HEK293 (cell line): Measurements from ENCODE around the gene C7orf33.
A peak's percentile ranks its signal among the peaks of the same experiment; 100 is the strongest.

Experiments used
- CTCF ChIA-PET: fragments of 350-600 bp; formaldehyde crosslinking; extraction: SDS; loops from one replicate; lab custom pipeline; 2021; ENCODE audit warnings: antibody characterized with exemption; lab: Yijun Ruan, JAX
- POLR2A ChIA-PET: fragments of 300-600 bp; formaldehyde crosslinking; extraction: SDS; loops from one replicate; lab custom pipeline; 2020; ENCODE audit warnings: antibody characterized with exemption, inconsistent platforms; lab: Yijun Ruan, JAX
- H3K27ac ChIP-seq: fragments of 200-500 bp; sonication (Bioruptor generic); 2 replicates; pipeline ENCODE4 v1.5.1; 2014; ENCODE audit warnings: low read depth, low read length, control low read depth, inconsistent platforms; ENCODE audit errors: extremely low read depth
- H3K36me3 ChIP-seq, 2 experiments: fragments of 200-500 bp in 1 of 2; sonication (Bioruptor generic) in 1 of 2; 1 replicate in 1 of 2; 2 replicates in 1 of 2; pipeline ENCODE4 v1.5.1; 2014 to 2017; ENCODE audit warnings: inconsistent platforms in 2 of 2, low read length in 2 of 2; ENCODE audit not compliant: control insufficient read depth in 2 of 2, insufficient read depth in 1 of 2
- H3K4me1 ChIP-seq: fragments of 200-500 bp; sonication (Bioruptor generic); 2 replicates; pipeline ENCODE4 v1.5.1; 2014; ENCODE audit warnings: mild to moderate bottlenecking, low read length, inconsistent platforms; ENCODE audit not compliant: control insufficient read depth, insufficient read depth
- H3K4me3 ChIP-seq: 2 replicates; pipeline ENCODE4 v1.5.1; 2011; ENCODE audit warnings: low read depth, mild to moderate bottlenecking, control low read depth, low read length, moderate library complexity
- H3K9me3 ChIP-seq: fragments of 200-500 bp; sonication (Bioruptor generic); 2 replicates; pipeline ENCODE4 v1.5.1; 2014; ENCODE audit warnings: low read depth, low read length, inconsistent platforms; ENCODE audit not compliant: control insufficient read depth, insufficient read depth
- GLI2 ChIP-seq: fragments of 450-650 bp; formaldehyde crosslinking; IDR thresholded peaks from 2 replicates; pipeline ENCODE4; 2017; ENCODE audit warnings: missing biosample characterization, missing genetic modification characterization, low read depth, borderline replicate concordance
- GLIS2 ChIP-seq: fragments of 450-650 bp; formaldehyde crosslinking; IDR thresholded peaks from 2 replicates; pipeline ENCODE4 v1.5.1; 2016; ENCODE audit warnings: missing biosample characterization, missing genetic modification characterization
- KLF1 ChIP-seq: fragments of 450-650 bp; formaldehyde crosslinking; IDR thresholded peaks from 2 replicates; pipeline ENCODE4 v1.5.1; 2016; ENCODE audit warnings: missing biosample characterization, missing genetic modification characterization
- OSR2 ChIP-seq: fragments of 450-650 bp; formaldehyde crosslinking; IDR thresholded peaks from 2 replicates; pipeline ENCODE4 v1.5.1; 2016; ENCODE audit warnings: missing biosample characterization, missing genetic modification characterization
- OVOL3 ChIP-seq: fragments of 450-650 bp; formaldehyde crosslinking; IDR thresholded peaks from 2 replicates; pipeline ENCODE4 v1.5.1; 2016; ENCODE audit warnings: missing biosample characterization, missing genetic modification characterization
- SP3 ChIP-seq: fragments of 450-650 bp; formaldehyde crosslinking; IDR thresholded peaks from 2 replicates; pipeline ENCODE4 v1.5.1; 2016; ENCODE audit warnings: missing biosample characterization, missing genetic modification characterization
- ZBTB44 ChIP-seq: fragments of 450-650 bp; IDR thresholded peaks from 2 replicates; pipeline ENCODE4 v1.5.1; 2018; ENCODE audit warnings: missing biosample characterization, mild to moderate bottlenecking, missing genetic modification characterization
- ZNF112 ChIP-seq: fragments of 450-650 bp; formaldehyde crosslinking; IDR thresholded peaks from 2 replicates; pipeline ENCODE4 v1.5.0; 2017; ENCODE audit warnings: missing biosample characterization, missing genetic modification characterization
- ZNF223 ChIP-seq: fragments of 450-650 bp; formaldehyde crosslinking; IDR thresholded peaks from 2 replicates; pipeline ENCODE4 v1.5.1; 2016; ENCODE audit warnings: missing biosample characterization, missing genetic modification characterization
- ZNF324 ChIP-seq: fragments of 450-650 bp; formaldehyde crosslinking; IDR thresholded peaks from 2 replicates; pipeline ENCODE4 v1.5.1; 2016; ENCODE audit warnings: missing biosample characterization, missing genetic modification characterization
- ZNF341 ChIP-seq: fragments of 450-650 bp; formaldehyde crosslinking; IDR thresholded peaks from 2 replicates; pipeline ENCODE4; 2016; ENCODE audit warnings: low read depth, missing biosample characterization, missing genetic modification characterization
- ZNF366 ChIP-seq: fragments of 450-650 bp; formaldehyde crosslinking; conservative IDR thresholded peaks from 2 replicates; pipeline ENCODE4 v1.5.1; 2016; ENCODE audit warnings: missing biosample characterization, missing genetic modification characterization
- ZNF521 ChIP-seq: fragments of 450-650 bp; formaldehyde crosslinking; IDR thresholded peaks from 2 replicates; pipeline ENCODE4 v1.5.1; 2017; ENCODE audit warnings: missing biosample characterization, mild to moderate bottlenecking, missing genetic modification characterization
- ZNF548 ChIP-seq: fragments of 450-650 bp; formaldehyde crosslinking; IDR thresholded peaks from 2 replicates; pipeline ENCODE4 v1.5.1; 2016; ENCODE audit warnings: missing biosample characterization, missing genetic modification characterization
- ZNF626 ChIP-seq: fragments of 450-650 bp; sonication (Bioruptor Pico); formaldehyde crosslinking; IDR thresholded peaks from 2 replicates; pipeline ENCODE4 v1.5.1; 2018; ENCODE audit warnings: missing biosample characterization, missing genetic modification characterization, inconsistent platforms
- ZNF658 ChIP-seq: fragments of 450-650 bp; formaldehyde crosslinking; IDR thresholded peaks from 2 replicates; pipeline ENCODE4; 2016; ENCODE audit warnings: missing biosample characterization, missing genetic modification characterization
- ZNF660 ChIP-seq: fragments of 450-650 bp; IDR thresholded peaks from 2 replicates; pipeline ENCODE4 v1.5.1; 2018; ENCODE audit warnings: missing biosample characterization, mild to moderate bottlenecking, missing genetic modification characterization
- ZNF768 ChIP-seq: fragments of 450-650 bp; formaldehyde crosslinking; IDR thresholded peaks from 2 replicates; pipeline ENCODE4 v1.5.1; 2018; ENCODE audit warnings: missing biosample characterization, mild to moderate bottlenecking, missing genetic modification characterization
- ZNF791 ChIP-seq: fragments of 450-650 bp; formaldehyde crosslinking; IDR thresholded peaks from 2 replicates; pipeline ENCODE4 v1.5.1; 2016; ENCODE audit warnings: missing biosample characterization, missing genetic modification characterization
- ZNF837 ChIP-seq: fragments of 450-650 bp; formaldehyde crosslinking; IDR thresholded peaks from 2 replicates; pipeline ENCODE4 v1.5.1; 2016; ENCODE audit warnings: missing biosample characterization, missing genetic modification characterization

C7orf33 gene, protein sequence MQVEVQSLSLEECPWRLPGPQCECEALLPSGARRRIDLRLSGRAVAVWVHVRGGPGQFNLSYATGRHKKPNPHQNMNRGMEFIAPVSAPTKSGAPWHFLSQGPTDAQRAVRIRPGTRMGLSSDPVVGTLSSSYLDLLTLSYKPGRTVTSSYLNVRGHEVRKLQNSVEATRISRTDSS

GRCh38 chr7:148590471-148590870, at the start of gene C7orf33:
C7orf33 (plus strand) TSS chr7:148590766; CDS start chr7:148590926, 160 bp downstream.
- no peaks in the 10 kb centered on the region for H3K9me3 ChIP-seq
- no peaks in the 10 kb centered on the region for H3K4me1 ChIP-seq
- no peaks in the 10 kb centered on the region for H3K36me3 ChIP-seq
- no peak within 1 kb of the TSS for H3K4me3 ChIP-seq
- POLR2A ChIA-PET = no interaction called here
- H3K27ac ChIP-seq = no peak within 1 kb of the TSS
- CTCF ChIA-PET = interaction anchor here (0.8 kb wide), 1 partner anchor 417 kb away, joined by 6 read pairs; no protein-coding TSS in a partner anchor
- TF ChIP-seq ZNF660 (no peak), ZNF521 (tag by site-specific recombination) (no peak), OSR2 (tag by site-specific recombination) (no peak), KLF1 (tag by site-specific recombination) (no peak), ZNF837 (no peak), ZNF626 (no peak), OVOL3 (tag by site-specific recombination) (no peak)

- H3K27ac ChIP-seq = no peak overlapping the region
- ChIA-PET CTCF (interaction anchor here (0.6 to 0.8 kb wide), 4 partner anchors 14 to 1706 kb away, joined by 3 to 4 read pairs (median 4); no protein-coding TSS in a partner anchor), POLR2A (no interaction called here)
These were observed 48.6 kb upstream of the C7orf33 start for GRCh38 chr7:148541891-148542504.

GRCh38 chr7:148543302-148543701, 47.3 kb upstream of the C7orf33 start:
- POLR2A ChIA-PET = no interaction called here
- no peaks in the 10 kb centered on the region for H3K36me3 ChIP-seq
- CTCF ChIA-PET = no interaction called here
- TF ChIP-seq ZNF341 (tag by site-specific recombination) = no peak
- no peak for TF ChIP-seq ZNF223 (tag by site-specific recombination)
- no peak for TF ChIP-seq ZNF324 (tag by site-specific recombination)
- TF ChIP-seq ZNF112 (tag by site-specific recombination) = no peak
- TF ChIP-seq ZNF791 (tag by site-specific recombination) = no peak
- no peak for TF ChIP-seq SP3 (tag by site-specific recombination)
- TF ChIP-seq ZBTB44 (tag by site-specific recombination) = no peak
- no peak for TF ChIP-seq ZNF658 (tag by site-specific recombination)
- no peak for TF ChIP-seq GLI2 (tag by site-specific recombination)
- no peak for TF ChIP-seq ZNF548 (tag by site-specific recombination)
- no peak overlapping the region for H3K27ac ChIP-seq
- H3K4me3 ChIP-seq = no peak overlapping the region
- no peaks in the 10 kb centered on the region for H3K4me1 ChIP-seq
- no peaks in the 10 kb centered on the region for H3K9me3 ChIP-seq

More at GRCh38 chr7:148541891-148542504, 48.6 kb upstream of the C7orf33 start:
- Histone ChIP-seq H3K36me3 (no peaks in the 10 kb centered on the region), H3K4me3 (no peak overlapping the region), H3K4me1 (no peaks in the 10 kb centered on the region), H3K9me3 (no peaks in the 10 kb centered on the region)
- TF ChIP-seq SP3 (tag by site-specific recombination) (no peak), ZNF366 (peak; percentile 72)

GRCh38 chr7:148545172-148545571, 45.4 kb upstream of the C7orf33 start:
- ChIA-PET POLR2A (no interaction called here), CTCF (interaction anchor here (0.6 kb wide), 1 partner anchor 11 kb away, joined by 3 read pairs; no protein-coding TSS in a partner anchor)
- TF ChIP-seq ZNF768 (tag by site-specific recombination) (peak; percentile 68; the same call in 1 of the 2 replicates), GLIS2 (no peak)
- Histone ChIP-seq H3K9me3 (no peaks in the 10 kb centered on the region), H3K36me3 (no peaks in the 10 kb centered on the region), H3K27ac (no peak overlapping the region), H3K4me3 (no peak overlapping the region), H3K4me1 (no peaks in the 10 kb centered on the region)
